ENCODE data around the gene LTF. TPM values are rescaled to one million over a fixed set of nuclear protein-coding genes. Genes with fewer than 3 reads are reported as not detected.

LTF gene
- total RNA-seq, 6 donors from 2014 or later, result 3.3 to 85.9 (median 12.5) TPM

GRCh38 chr3:46489381-46489780, 24.7 kb upstream of the LTF start:
- Histone ChIP-seq H3K27ac (no peak overlapping the region), H3K27me3 (no peaks in the 10 kb centered on the region), H3K9me3 (no peaks in the 10 kb centered on the region), H3K4me1 (peaks cover 4 to 14% (median 7%) of the 10 kb centered on the region in 4 donors), H3K36me3 (no peaks in the 10 kb centered on the region), H3K4me3 (no peak overlapping the region)
- DNase-seq (peak in 1 of 2 donors; percentile 25), ATAC-seq (ENCODE audit: low FRiP score in 2 of 2) (no peak)
- WGBS, 2 donors, result 97% methylated on average over 4 of the region's 4 CpGs; no CpG with 5 or more reads in 1 of the 2 donors
- no peak for TF ChIP-seq POLR2A (IDR thresholded peaks at IDR 0.05)

- WGBS, 2 donors, result 12 to 30% methylated on average over 13 to 26 of the region's 26 CpGs
- Histone ChIP-seq H3K4me1 (peaks cover 4 to 14% (median 7%) of the 10 kb centered on the region in 4 donors), H3K27ac (no peak overlapping the region), H3K36me3 (no peaks in the 10 kb centered on the region), H3K27me3 (no peaks in the 10 kb centered on the region), H3K9me3 (no peaks in the 10 kb centered on the region), H3K4me3 (peak overlapping the region in 2 of 4 donors; percentile 12 to 13)
- ATAC-seq (ENCODE audit: low FRiP score in 2 of 2) (peak; percentile 94 to 96), DNase-seq (peak; percentile 90 to 94)
- no peak for TF ChIP-seq EP300 (IDR thresholded peaks at IDR 0.05)
- TF ChIP-seq CTCF (IDR thresholded peaks at IDR 0.05), result peak; percentile 96 to 99 (median 98)
- TF ChIP-seq POLR2A (IDR thresholded peaks at IDR 0.05), result no peak
- peak in 1 of 2 donors; percentile 44 for TF ChIP-seq POLR2AphosphoS5 (IDR thresholded peaks at IDR 0.05)
Measured at GRCh38 chr3:46488735-46489361, 24.1 kb upstream of the LTF start.

- peaks cover 4 to 14% (median 7%) of the 10 kb centered on the region in 4 donors for H3K4me1 ChIP-seq
- no peak overlapping the region for H3K27ac ChIP-seq
- TF ChIP-seq CTCF (IDR thresholded peaks at IDR 0.05) (no peak), POLR2AphosphoS5 (IDR thresholded peaks at IDR 0.05) (no peak), POLR2A (IDR thresholded peaks at IDR 0.05) (no peak), EP300 (IDR thresholded peaks at IDR 0.05) (no peak)
- H3K9me3 ChIP-seq, result no peaks in the 10 kb centered on the region
- ATAC-seq (ENCODE audit: low FRiP score in 2 of 2) (no peak), DNase-seq (no peak)
- no peaks in the 10 kb centered on the region for H3K36me3 ChIP-seq
- H3K4me3 ChIP-seq, result no peak overlapping the region
- WGBS, 2 donors, result 77 to 85% methylated on average over 4 of the region's 4 CpGs
- no peaks in the 10 kb centered on the region for H3K27me3 ChIP-seq
Measured at GRCh38 chr3:46485779-46486175, 21.1 kb upstream of the LTF start.

- Histone ChIP-seq H3K36me3 (no peaks in the 10 kb centered on the region), H3K27ac (peak overlapping the region in 1 of 4 donors; percentile 28), H3K4me3 (no peak overlapping the region), H3K27me3 (no peaks in the 10 kb centered on the region), H3K9me3 (no peaks in the 10 kb centered on the region), H3K4me1 (peaks cover 4 to 14% (median 7%) of the 10 kb centered on the region in 4 donors)
- ATAC-seq (ENCODE audit: low FRiP score in 2 of 2) (no peak), DNase-seq (peak; percentile 36 to 47)
- 52 to 65% methylated on average over 5 to 10 of the region's 10 CpGs for WGBS, 2 donors
- no peak for TF ChIP-seq POLR2A (IDR thresholded peaks at IDR 0.05)
- TF ChIP-seq EP300 (IDR thresholded peaks at IDR 0.05), result no peak
- TF ChIP-seq POLR2AphosphoS5 (IDR thresholded peaks at IDR 0.05), result no peak
- no peak for TF ChIP-seq CTCF (IDR thresholded peaks at IDR 0.05)
Measured at GRCh38 chr3:46484911-46485778, 20.4 kb upstream of the LTF start.

GRCh38 chr3:46484388-46484787, 19.7 kb upstream of the LTF start:
- TF ChIP-seq CTCF (IDR thresholded peaks at IDR 0.05) (no peak), POLR2A (IDR thresholded peaks at IDR 0.05) (no peak)
- DNase-seq (no peak), ATAC-seq (ENCODE audit: low FRiP score in 2 of 2) (no peak)
- peaks cover 4 to 14% (median 7%) of the 10 kb centered on the region in 4 donors for H3K4me1 ChIP-seq
- H3K27me3 ChIP-seq, result no peaks in the 10 kb centered on the region
- H3K4me3 ChIP-seq, result no peak overlapping the region
- H3K9me3 ChIP-seq, result no peaks in the 10 kb centered on the region
- WGBS, 2 donors, result 90 to 100% methylated on average over 1 of the region's 1 CpG
- H3K36me3 ChIP-seq, result no peaks in the 10 kb centered on the region
- H3K27ac ChIP-seq, result peak overlapping the region in 1 of 4 donors; percentile 28
